ENCODE data around the gene KRTAP2-4.

The KRTAP2-4 gene

DNA sequence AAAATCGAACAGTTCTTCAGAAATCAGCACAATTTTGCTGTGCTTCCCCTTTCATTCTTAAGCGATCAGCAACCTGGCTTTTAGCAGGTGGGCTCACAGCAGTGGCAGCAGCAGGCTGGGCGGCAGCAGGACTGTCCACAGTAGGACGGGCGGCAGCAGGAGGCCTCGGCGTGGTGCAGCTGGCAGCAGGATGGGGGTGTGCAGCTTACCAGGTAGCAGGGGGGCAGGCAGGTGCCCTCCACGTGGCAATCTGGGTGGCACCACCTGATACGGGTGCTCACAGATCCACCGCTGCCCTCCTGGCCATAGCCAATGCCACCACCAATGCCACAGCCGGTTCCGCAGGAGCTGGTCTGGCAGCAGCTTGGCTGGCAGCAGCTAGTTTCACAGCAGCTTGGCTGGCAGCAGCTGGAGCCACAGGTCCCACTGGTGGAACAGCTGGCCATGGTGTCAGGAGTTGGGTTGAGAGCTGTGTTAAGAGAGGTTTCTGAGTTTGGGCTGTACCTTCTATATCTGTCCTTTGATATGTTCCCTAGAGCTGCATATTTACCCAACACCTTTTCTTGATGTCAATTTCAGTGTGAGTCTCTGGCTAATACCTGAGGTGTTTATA, 35.9 kb downstream of the KRTAP2-4 start, which contains the start of gene KRTAP1-4:
Gene KRTAP1-4, minus strand, starts transcription at position 563 of the 613 bp plus-strand sequence. Its CDS starts 117 bp downstream, at position 446.
- DNase-seq: no peak

GRCh38 chr17:41026715-41027471, 38.8 kb downstream of the KRTAP2-4 start, which contains the start of gene KRTAP1-5:
TSS of gene KRTAP1-5 (minus strand) at chr17:41027208. CDS start at chr17:41027155, 53 bp downstream.
- DNase-seq: no peak

GRCh38 chr17:41024697-41025096, 41.0 kb downstream of the KRTAP2-4 start:
- DNase-seq: no peak

- DNase-seq: no peak
Observed at GRCh38 chr17:41020336-41020735, 45.3 kb downstream of the KRTAP2-4 start.

GRCh38 chr17:41019415-41019814, 46.3 kb downstream of the KRTAP2-4 start:
- DNase-seq: no peak

- DNase-seq: no peak
Observed at GRCh38 chr17:41018541-41018940, 47.1 kb downstream of the KRTAP2-4 start.

DNA sequence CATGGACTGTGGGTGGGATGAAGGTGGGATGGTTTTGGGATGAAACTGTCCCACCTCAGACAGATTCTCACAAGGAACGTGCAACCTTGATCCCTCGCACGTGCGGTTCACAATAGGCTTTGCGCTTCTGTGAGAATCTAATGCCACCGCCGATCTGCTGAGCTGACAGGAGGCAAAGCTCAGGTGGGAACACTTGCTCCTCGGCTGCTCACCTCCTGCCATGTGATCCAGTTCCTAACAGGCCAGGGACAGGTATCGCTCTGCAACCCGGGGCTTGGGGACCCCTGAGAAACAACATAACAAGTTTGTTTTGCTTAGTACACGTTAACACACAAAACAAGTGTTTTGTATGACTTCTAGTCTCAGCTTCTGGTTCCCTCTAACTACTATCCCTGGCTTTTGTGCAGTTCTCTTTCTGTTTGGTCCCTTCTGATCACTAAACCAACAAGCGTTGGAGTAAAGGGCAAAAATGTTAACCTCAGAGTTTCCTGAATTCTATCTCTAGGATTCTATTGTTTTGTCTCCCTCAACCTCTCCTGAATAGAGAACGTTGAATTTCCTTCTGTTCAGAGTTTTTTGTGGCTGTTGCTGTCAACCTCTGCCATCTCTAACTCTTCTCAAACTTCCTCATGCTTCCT, 49.0 kb downstream of the KRTAP2-4 start:
- no peak for DNase-seq

GRCh38 chr17:41015454-41015853, 50.2 kb downstream of the KRTAP2-4 start:
- no peak for DNase-seq

Measured in activated CD4-positive, alpha-beta T cell treated with anti-CD3 and anti-CD28 coated beads, Interleukin-2, Interleukin-6, amounts not matched to agents 100 ng/mL and 50 ng/mL, durations not matched to agents 16 hours and 8 hours (primary cell).